ENCODE results near the gene ACBD4. TPM values are rescaled to one million over a fixed set of nuclear protein-coding genes. Genes with fewer than 3 reads are reported as not detected.

Gene ACBD4
- total and polyA plus RNA-seq, 2 donors (not counting 3 experiments of a cell fraction or from before 2014, with no cell fraction given), result 4.5 to 7.5 TPM

DNA sequence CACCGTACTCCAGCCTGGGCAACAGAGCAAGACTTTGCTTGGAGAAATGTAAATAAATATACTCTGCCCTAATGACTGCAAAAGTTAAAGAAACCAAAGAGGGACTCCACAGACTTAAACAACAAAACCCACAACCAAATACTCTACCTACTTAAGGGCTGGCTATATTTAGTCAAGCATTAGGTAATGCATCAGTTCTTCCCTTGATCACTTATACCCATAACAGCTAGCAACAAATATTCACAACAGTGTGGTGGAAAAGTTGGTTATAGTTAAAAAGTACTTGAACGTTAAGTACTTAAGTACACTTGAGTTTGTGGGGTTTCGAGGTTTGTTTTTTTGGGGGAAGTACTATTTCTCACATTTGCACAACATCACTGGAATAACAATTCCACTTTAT is 20.8 kb downstream of the ACBD4 start:
- Histone ChIP-seq H3K4me2 (ENCODE audit: insufficient read depth, low read length) (no peak overlapping the region), H4K20me1 (replicated peaks; ENCODE audit: control insufficient read depth, extremely low read depth, insufficient read depth, low read length) (no peaks in the 10 kb centered on the region), H3K9ac (replicated peaks; ENCODE audit: extremely low read depth, insufficient read depth, low read length) (no peak overlapping the region), H3K79me2 (ENCODE audit: control insufficient read depth, insufficient read depth, low read length) (peaks cover 26% of the 10 kb centered on the region), H3K4me1 (ENCODE audit: control insufficient read depth, extremely low read depth, insufficient read depth, low read length) (peaks cover 31% of the 10 kb centered on the region), H3K27ac (ENCODE audit: insufficient read depth, low read depth, low read length) (no peak overlapping the region), H3K9me1 (replicated peaks; ENCODE audit: control insufficient read depth, extremely low read depth, insufficient read depth, low read length) (no peaks in the 10 kb centered on the region), H3K36me3 (ENCODE audit: control insufficient read depth in 2 of 2, extremely low read depth in 1 of 2, insufficient read depth in 2 of 2, low read length in 2 of 2) (no peaks in the 10 kb centered on the region), H3K9me3 (replicated peaks; ENCODE audit: control insufficient read depth, insufficient read depth, low read length) (no peaks in the 10 kb centered on the region), H2AFZ (ENCODE audit: low read depth, low read length) (no peak overlapping the region), H3K4me3 (replicated peaks in 1 of 3; ENCODE audit: insufficient read depth in 1 of 3, low read depth in 1 of 3, low read length in 3 of 3) (no peak overlapping the region), H3K27me3 (ENCODE audit: control insufficient read depth in 2 of 2, insufficient read depth in 2 of 2, low read length in 2 of 2) (no peaks in the 10 kb centered on the region)
- no peak for FAIRE-seq
- DNase-seq (ENCODE audit: low read depth, low spot score), result no peak
- BruUV-seq (replicated peaks), result no TSS peak
- CTCF ChIA-PET, result interaction anchor here (1.4 to 2.5 kb wide), 3 partner anchors 21 to 42 kb away, joined by 4 to 17 read pairs (median 5); partner anchors contain the start of gene ACBD4
- POLR2A ChIA-PET, result no interaction called here
- intact Hi-C loops (cut with micrococcal nuclease) (no loop called here), dilution Hi-C loops (cut with MboI; ENCODE audit: extremely low pct_ligation_motif_present, low sequenced_read_pairs) (no loop called here)
- no peak for TF ChIP-seq EZH2 (IDR thresholded peaks at IDR 0.05; ENCODE audit: borderline replicate concordance, low read depth, low read length, severe bottlenecking)
- no peak for TF ChIP-seq MYC (IDR thresholded peaks at IDR 0.05; ENCODE audit: low read depth, low read length)
- TF ChIP-seq, protein P1, sequence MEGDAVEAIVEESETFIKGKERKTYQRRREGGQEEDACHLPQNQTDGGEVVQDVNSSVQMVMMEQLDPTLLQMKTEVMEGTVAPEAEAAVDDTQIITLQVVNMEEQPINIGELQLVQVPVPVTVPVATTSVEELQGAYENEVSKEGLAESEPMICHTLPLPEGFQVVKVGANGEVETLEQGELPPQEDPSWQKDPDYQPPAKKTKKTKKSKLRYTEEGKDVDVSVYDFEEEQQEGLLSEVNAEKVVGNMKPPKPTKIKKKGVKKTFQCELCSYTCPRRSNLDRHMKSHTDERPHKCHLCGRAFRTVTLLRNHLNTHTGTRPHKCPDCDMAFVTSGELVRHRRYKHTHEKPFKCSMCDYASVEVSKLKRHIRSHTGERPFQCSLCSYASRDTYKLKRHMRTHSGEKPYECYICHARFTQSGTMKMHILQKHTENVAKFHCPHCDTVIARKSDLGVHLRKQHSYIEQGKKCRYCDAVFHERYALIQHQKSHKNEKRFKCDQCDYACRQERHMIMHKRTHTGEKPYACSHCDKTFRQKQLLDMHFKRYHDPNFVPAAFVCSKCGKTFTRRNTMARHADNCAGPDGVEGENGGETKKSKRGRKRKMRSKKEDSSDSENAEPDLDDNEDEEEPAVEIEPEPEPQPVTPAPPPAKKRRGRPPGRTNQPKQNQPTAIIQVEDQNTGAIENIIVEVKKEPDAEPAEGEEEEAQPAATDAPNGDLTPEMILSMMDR (IDR thresholded peaks at IDR 0.05; ENCODE audit: extremely low read depth in 1 of 2, insufficient read depth in 1 of 2, low read depth in 1 of 2, low read length in 2 of 2), result no peak
- no peak for TF ChIP-seq POLR2A (IDR thresholded peaks at IDR 0.05; ENCODE audit: low read depth, low read length)
- TF ChIP-seq GATA2 (IDR thresholded peaks at IDR 0.05; ENCODE audit: insufficient read depth, insufficient read length, low read depth, low read length), result no peak
- TF ChIP-seq POLR2AphosphoS5 (IDR thresholded peaks at IDR 0.05; ENCODE audit: insufficient read depth, low read depth, low read length), result no peak
- TF ChIP-seq, protein P2, sequence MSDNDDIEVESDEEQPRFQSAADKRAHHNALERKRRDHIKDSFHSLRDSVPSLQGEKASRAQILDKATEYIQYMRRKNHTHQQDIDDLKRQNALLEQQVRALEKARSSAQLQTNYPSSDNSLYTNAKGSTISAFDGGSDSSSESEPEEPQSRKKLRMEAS (IDR thresholded peaks at IDR 0.05; ENCODE audit: insufficient read depth, insufficient read length), result no peak
- TF ChIP-seq FOS (IDR thresholded peaks at IDR 0.05; ENCODE audit: borderline replicate concordance, insufficient read depth, low read length), result no peak
- TF ChIP-seq JUN (IDR thresholded peaks at IDR 0.05; ENCODE audit: borderline replicate concordance, insufficient read depth, insufficient read length, low read depth), result no peak
